NAMALWA (cell line): Measurements from ENCODE around the gene NKTR.
A peak's percentile ranks its signal among the peaks of the same experiment; 100 is the strongest.
"Not testable (repeated sequence)": the region's sequence is repeated elsewhere in the genome, so short reads cannot be mapped to it uniquely, and the experiment has no call there.

Experiments used
- DNase-seq: peaks from one replicate; pipeline ENCODE4 v3.0.0-alpha.2; 2015; ENCODE audit warnings: low spot score

Gene NKTR

GRCh38 chr3:42595682-42596081 lies 4.8 kb upstream of the NKTR start:
- DNase-seq = no peak

GRCh38 chr3:42597098-42597497 lies 3.4 kb upstream of the NKTR start:
- DNase-seq = not testable (repeated sequence)

- DNase-seq = peak; percentile 64
Observed at GRCh38 chr3:42600958-42601675, 631 bp downstream of the NKTR start.

- peak; percentile 59 for DNase-seq
Observed at GRCh38 chr3:42601896-42602581, 1.6 kb downstream of the NKTR start.

GRCh38 chr3:42602961-42603360 lies 2.5 kb downstream of the NKTR start:
- DNase-seq = no peak

- DNase-seq = no peak
Observed at GRCh38 chr3:42605546-42606173, 5.2 kb downstream of the NKTR start.

GRCh38 chr3:42608581-42608980 lies 8.1 kb downstream of the NKTR start:
- no peak for DNase-seq

- no peak for DNase-seq
Observed at GRCh38 chr3:42610976-42611375, 10.5 kb downstream of the NKTR start.

GRCh38 chr3:42612217-42612616 lies 11.7 kb downstream of the NKTR start:
- no peak for DNase-seq

- no peak for DNase-seq
Observed at GRCh38 chr3:42612928-42613327, 12.4 kb downstream of the NKTR start.

- DNase-seq = peak; percentile 51
Observed at GRCh38 chr3:42613462-42613861, 13.0 kb downstream of the NKTR start.

GRCh38 chr3:42631620-42632019 lies 31.1 kb downstream of the NKTR start:
- DNase-seq = no peak

- no peak for DNase-seq
Observed at GRCh38 chr3:42632146-42632545, 31.7 kb downstream of the NKTR start.

- no peak for DNase-seq
Observed at GRCh38 chr3:42633544-42633943, 33.1 kb downstream of the NKTR start.

- DNase-seq = peak; percentile 55
Observed at GRCh38 chr3:42635111-42635510, 34.6 kb downstream of the NKTR start.

- no peak for DNase-seq
Observed at GRCh38 chr3:42637001-42637400, 36.5 kb downstream of the NKTR start.

- DNase-seq = no peak
Observed at GRCh38 chr3:42638339-42638842, 37.9 kb downstream of the NKTR start.

- DNase-seq = no peak
Observed at GRCh38 chr3:42639192-42639591, 38.7 kb downstream of the NKTR start.

GRCh38 chr3:42640129-42640528 lies 39.6 kb downstream of the NKTR start:
- no peak for DNase-seq

- no peak for DNase-seq
Observed at GRCh38 chr3:42640771-42641370, 40.4 kb downstream of the NKTR start.

- DNase-seq = no peak
Observed at GRCh38 chr3:42647821-42648459, 47.5 kb downstream of the NKTR start.

GRCh38 chr3:42649006-42649405 lies 48.5 kb downstream of the NKTR start:
- no peak for DNase-seq
